ENCODE results near the gene SASH3.

Gene SASH3

GRCh38 chrX:129800186-129800585 is 20.4 kb downstream of the SASH3 start:
- TF ChIP-seq, protein P1, sequence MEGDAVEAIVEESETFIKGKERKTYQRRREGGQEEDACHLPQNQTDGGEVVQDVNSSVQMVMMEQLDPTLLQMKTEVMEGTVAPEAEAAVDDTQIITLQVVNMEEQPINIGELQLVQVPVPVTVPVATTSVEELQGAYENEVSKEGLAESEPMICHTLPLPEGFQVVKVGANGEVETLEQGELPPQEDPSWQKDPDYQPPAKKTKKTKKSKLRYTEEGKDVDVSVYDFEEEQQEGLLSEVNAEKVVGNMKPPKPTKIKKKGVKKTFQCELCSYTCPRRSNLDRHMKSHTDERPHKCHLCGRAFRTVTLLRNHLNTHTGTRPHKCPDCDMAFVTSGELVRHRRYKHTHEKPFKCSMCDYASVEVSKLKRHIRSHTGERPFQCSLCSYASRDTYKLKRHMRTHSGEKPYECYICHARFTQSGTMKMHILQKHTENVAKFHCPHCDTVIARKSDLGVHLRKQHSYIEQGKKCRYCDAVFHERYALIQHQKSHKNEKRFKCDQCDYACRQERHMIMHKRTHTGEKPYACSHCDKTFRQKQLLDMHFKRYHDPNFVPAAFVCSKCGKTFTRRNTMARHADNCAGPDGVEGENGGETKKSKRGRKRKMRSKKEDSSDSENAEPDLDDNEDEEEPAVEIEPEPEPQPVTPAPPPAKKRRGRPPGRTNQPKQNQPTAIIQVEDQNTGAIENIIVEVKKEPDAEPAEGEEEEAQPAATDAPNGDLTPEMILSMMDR (IDR thresholded peaks at IDR 0.05; ENCODE audit: low read depth, low read length): no peak
- no peak overlapping the region for H3K4me3 ChIP-seq (replicated peaks in 1 of 2; ENCODE audit: low read depth in 2 of 2, low read length in 2 of 2)

GRCh38 chrX:129802863-129803262 is 23.1 kb downstream of the SASH3 start:
- H3K4me3 ChIP-seq (replicated peaks in 1 of 2; ENCODE audit: low read depth in 2 of 2, low read length in 2 of 2): no peak overlapping the region
- TF ChIP-seq, protein P1 (IDR thresholded peaks at IDR 0.05; ENCODE audit: low read depth, low read length): no peak
- no peak for DNase-seq (ENCODE audit: low read depth in 2 of 2)

More at GRCh38 chrX:129800186-129800585, 20.4 kb downstream of the SASH3 start:
- no peak for DNase-seq (ENCODE audit: low read depth in 2 of 2)

DNA sequence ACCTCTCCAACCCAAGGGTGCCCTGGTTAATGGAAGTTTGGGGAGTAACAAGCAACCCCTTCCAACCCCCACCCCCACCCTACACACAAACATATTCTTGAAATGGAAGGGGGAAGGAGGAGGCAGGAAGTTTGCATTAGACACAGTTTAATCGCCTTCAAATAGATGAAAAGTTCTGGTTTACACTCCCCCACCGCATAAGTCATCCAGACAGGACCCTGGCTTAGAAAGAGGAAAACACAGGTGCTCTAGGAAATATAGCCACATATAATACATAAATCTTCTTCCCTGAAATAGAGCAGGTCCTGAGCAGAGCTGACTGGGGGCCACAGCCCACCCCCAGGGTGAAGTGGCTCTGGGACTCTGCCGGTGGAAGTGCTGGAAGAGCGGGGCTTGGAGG is 25.1 kb downstream of the SASH3 start:
- TF ChIP-seq, protein P1 (IDR thresholded peaks at IDR 0.05; ENCODE audit: low read depth, low read length): no peak
- DNase-seq (ENCODE audit: low read depth in 2 of 2): no peak
- no peak overlapping the region for H3K4me3 ChIP-seq (replicated peaks in 1 of 2; ENCODE audit: low read depth in 2 of 2, low read length in 2 of 2)

- peak; percentile 62 to 68 for DNase-seq (ENCODE audit: low read depth in 2 of 2)
- TF ChIP-seq, protein P1 (IDR thresholded peaks at IDR 0.05; ENCODE audit: low read depth, low read length): no peak
- H3K4me3 ChIP-seq (replicated peaks in 1 of 2; ENCODE audit: low read depth in 2 of 2, low read length in 2 of 2): no peak overlapping the region
Observed at GRCh38 chrX:129808158-129808828, 28.5 kb downstream of the SASH3 start.

- DNase-seq (ENCODE audit: low read depth in 2 of 2): peak; percentile 24 to 32
- H3K4me3 ChIP-seq (replicated peaks in 1 of 2; ENCODE audit: low read depth in 2 of 2, low read length in 2 of 2): no peak overlapping the region
- TF ChIP-seq, protein P1 (IDR thresholded peaks at IDR 0.05; ENCODE audit: low read depth, low read length): no peak
Observed at GRCh38 chrX:129808829-129809796, 29.4 kb downstream of the SASH3 start.

GRCh38 chrX:129813662-129814368 is 34.1 kb downstream of the SASH3 start:
- TF ChIP-seq, protein P1 (IDR thresholded peaks at IDR 0.05; ENCODE audit: low read depth, low read length): no peak
- no peak overlapping the region for H3K4me3 ChIP-seq (replicated peaks in 1 of 2; ENCODE audit: low read depth in 2 of 2, low read length in 2 of 2)
- no peak for DNase-seq (ENCODE audit: low read depth in 2 of 2)
